ENCODE data around the gene DPP3. TPM values are rescaled to one million over a fixed set of nuclear protein-coding genes. Genes with fewer than 3 reads are reported as not detected.

DPP3 gene
- total RNA-seq, 1 experiment from 2014 or later = 135 TPM

GRCh38 chr11:66531841-66532240 lies 51.6 kb downstream of the DPP3 start:
- Histone ChIP-seq H2AFZ (ENCODE audit: low read length) (no peak overlapping the region), H4K20me1 (ENCODE audit: low read length) (no peaks in the 10 kb centered on the region), H3K9me2 (replicated peaks; ENCODE audit: low read length) (no peaks in the 10 kb centered on the region), H3K27ac (ENCODE audit: low read length) (no peak overlapping the region), H3K9ac (ENCODE audit: low read length) (no peak overlapping the region), H3K4me1 (ENCODE audit: insufficient read depth, low read length) (no peaks in the 10 kb centered on the region), H3K79me2 (ENCODE audit: low read length) (no peaks in the 10 kb centered on the region), H3K36me3 (ENCODE audit: low read depth, low read length) (no peaks in the 10 kb centered on the region), H3K27me3 (ENCODE audit: low read length) (no peaks in the 10 kb centered on the region), H3K9me3 (ENCODE audit: low read length) (no peaks in the 10 kb centered on the region), H3K4me3 (ENCODE audit: low read length) (no peak overlapping the region), H3K4me2 (ENCODE audit: low read length) (no peak overlapping the region), H3F3A (ENCODE audit: low read length, unreplicated experiment) (no peaks in the 10 kb centered on the region)
- CTCF ChIA-PET = no interaction called here
- intact Hi-C loops (cut with micrococcal nuclease) = no loop called here
- BruUV-seq (replicated peaks) = no TSS peak
- TF ChIP-seq EZH2 (IDR thresholded peaks at IDR 0.05; ENCODE audit: low read length, unreplicated experiment) = no peak
- TF ChIP-seq CTCF (conservative IDR thresholded peaks at IDR 0.05; ENCODE audit: low read depth, low read length) = no peak
- TF ChIP-seq EZH2phosphoT487 (IDR thresholded peaks at IDR 0.05; ENCODE audit: borderline replicate concordance, low read length) = no peak
- POLR2A ChIA-PET (ENCODE audit: unreplicated experiment) = interaction anchor here (0.6 kb wide), 1 partner anchor 65 kb away, joined by 4 read pairs; the partner anchor contains the start of gene PELI3
- DNase-seq (no peak), ATAC-seq (no peak)

GRCh38 chr11:66532784-66533183 lies 52.5 kb downstream of the DPP3 start:
- DNase-seq (no peak), ATAC-seq (peak; percentile 55)
- no peaks in the 10 kb centered on the region for H3K79me2 ChIP-seq (ENCODE audit: low read length)
- no peak overlapping the region for H3K4me2 ChIP-seq (ENCODE audit: low read length)
- no peak overlapping the region for H2AFZ ChIP-seq (ENCODE audit: low read length)
- no TSS peak for BruUV-seq (replicated peaks)
- no peaks in the 10 kb centered on the region for H3K9me3 ChIP-seq (ENCODE audit: low read length)
- no peaks in the 10 kb centered on the region for H3K36me3 ChIP-seq (ENCODE audit: low read depth, low read length)
- no peak overlapping the region for H3K4me3 ChIP-seq (ENCODE audit: low read length)
- TF ChIP-seq EZH2phosphoT487 (IDR thresholded peaks at IDR 0.05; ENCODE audit: borderline replicate concordance, low read length) (no peak), CTCF (conservative IDR thresholded peaks at IDR 0.05; ENCODE audit: low read depth, low read length) (no peak), EZH2 (IDR thresholded peaks at IDR 0.05; ENCODE audit: low read length, unreplicated experiment) (no peak)
- ChIA-PET CTCF (no interaction called here), POLR2A (ENCODE audit: unreplicated experiment) (no interaction called here)
- no peak overlapping the region for H3K9ac ChIP-seq (ENCODE audit: low read length)
- intact Hi-C loops (cut with micrococcal nuclease) = no loop called here
- H3K27ac ChIP-seq (ENCODE audit: low read length) = no peak overlapping the region
- no peaks in the 10 kb centered on the region for H3K27me3 ChIP-seq (ENCODE audit: low read length)
- H4K20me1 ChIP-seq (ENCODE audit: low read length) = no peaks in the 10 kb centered on the region
- H3F3A ChIP-seq (ENCODE audit: low read length, unreplicated experiment) = no peaks in the 10 kb centered on the region
- no peaks in the 10 kb centered on the region for H3K4me1 ChIP-seq (ENCODE audit: insufficient read depth, low read length)
- H3K9me2 ChIP-seq (replicated peaks; ENCODE audit: low read length) = no peaks in the 10 kb centered on the region

- Histone ChIP-seq H3K79me2 (ENCODE audit: low read length) (no peaks in the 10 kb centered on the region), H3F3A (ENCODE audit: low read length, unreplicated experiment) (no peaks in the 10 kb centered on the region), H3K9me3 (ENCODE audit: low read length) (no peaks in the 10 kb centered on the region), H3K4me3 (ENCODE audit: low read length) (no peak overlapping the region), H2AFZ (ENCODE audit: low read length) (no peak overlapping the region), H3K9ac (ENCODE audit: low read length) (no peak overlapping the region), H3K4me2 (ENCODE audit: low read length) (no peak overlapping the region), H3K36me3 (ENCODE audit: low read depth, low read length) (no peaks in the 10 kb centered on the region), H3K9me2 (replicated peaks; ENCODE audit: low read length) (no peaks in the 10 kb centered on the region), H4K20me1 (ENCODE audit: low read length) (no peaks in the 10 kb centered on the region), H3K27me3 (ENCODE audit: low read length) (no peaks in the 10 kb centered on the region), H3K4me1 (ENCODE audit: insufficient read depth, low read length) (peaks cover 12% of the 10 kb centered on the region), H3K27ac (ENCODE audit: low read length) (no peak overlapping the region)
- DNase-seq (no peak), ATAC-seq (no peak)
- BruUV-seq (replicated peaks) = no TSS peak
- TF ChIP-seq EZH2phosphoT487 (IDR thresholded peaks at IDR 0.05; ENCODE audit: borderline replicate concordance, low read length) (no peak), EZH2 (IDR thresholded peaks at IDR 0.05; ENCODE audit: low read length, unreplicated experiment) (no peak), CTCF (conservative IDR thresholded peaks at IDR 0.05; ENCODE audit: low read depth, low read length) (no peak)
- ChIA-PET CTCF (no interaction called here), POLR2A (ENCODE audit: unreplicated experiment) (no interaction called here)
- intact Hi-C loops (cut with micrococcal nuclease) = no loop called here
Observed at GRCh38 chr11:66539170-66539869, 59.1 kb downstream of the DPP3 start.

All from PC-3 (cell line).